HG03432 (cell line): ENCODE results near the gene HRK.

Source experiments
- ATAC-seq: cut with Tn5 transposase; IDR thresholded peaks from one replicate; pipeline ENCODE4 v1.9.1; 2021; ENCODE audit warnings: mild to moderate bottlenecking, moderate library complexity; ENCODE audit not compliant: unreplicated experiment

HRK gene

GRCh38 chr12:116874324-116874995 is 6.8 kb downstream of the HRK start:
- no peak for ATAC-seq

- no peak for ATAC-seq
These were observed 10.9 kb downstream of the HRK start for GRCh38 chr12:116870306-116870705.

DNA sequence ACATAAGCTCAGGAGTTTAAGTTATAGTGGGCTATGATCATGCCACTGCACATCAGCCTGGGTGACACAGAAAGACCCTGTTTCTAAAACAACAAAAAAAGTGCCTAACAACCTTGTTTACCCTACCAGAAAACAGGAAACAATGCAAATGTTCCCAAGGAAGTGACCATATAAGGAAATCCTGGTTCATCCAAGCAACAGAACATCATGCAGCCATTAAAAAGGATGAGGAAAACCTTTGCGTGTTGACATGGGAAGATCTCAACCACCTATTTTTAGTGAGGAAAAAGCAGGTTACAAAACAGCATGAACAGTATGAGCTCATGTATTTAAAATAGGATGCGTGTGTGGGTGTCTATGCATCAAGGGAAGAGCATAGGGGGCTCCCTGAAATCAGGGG is 13.7 kb downstream of the HRK start:
- no peak for ATAC-seq

- no peak for ATAC-seq
These were observed 16.7 kb downstream of the HRK start for GRCh38 chr12:116864371-116865160.

- ATAC-seq, result no peak
These were observed 17.9 kb downstream of the HRK start for GRCh38 chr12:116863275-116863767.

GRCh38 chr12:116862167-116862566 is 19.1 kb downstream of the HRK start:
- no peak for ATAC-seq

DNA sequence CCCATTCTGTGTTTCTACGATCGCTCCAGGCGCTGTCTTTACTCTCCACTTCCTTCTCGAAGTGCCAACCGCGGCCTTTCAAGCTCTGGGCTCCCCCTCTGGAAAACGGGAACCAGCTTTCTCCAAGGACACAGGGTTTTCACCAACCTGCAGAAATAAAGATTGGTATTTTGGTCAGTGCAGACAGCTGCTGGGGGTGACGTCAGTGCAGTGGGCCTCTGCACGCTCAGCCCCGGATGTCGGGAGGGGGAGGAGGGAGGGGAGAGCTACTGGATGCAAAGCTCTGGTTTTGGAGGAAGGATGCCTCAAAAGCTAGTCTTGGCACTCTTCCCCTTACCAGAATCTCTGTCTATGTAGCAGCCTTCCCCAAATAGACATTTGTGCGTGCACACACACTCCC is 19.9 kb downstream of the HRK start:
- peak; percentile 88 for ATAC-seq

DNA sequence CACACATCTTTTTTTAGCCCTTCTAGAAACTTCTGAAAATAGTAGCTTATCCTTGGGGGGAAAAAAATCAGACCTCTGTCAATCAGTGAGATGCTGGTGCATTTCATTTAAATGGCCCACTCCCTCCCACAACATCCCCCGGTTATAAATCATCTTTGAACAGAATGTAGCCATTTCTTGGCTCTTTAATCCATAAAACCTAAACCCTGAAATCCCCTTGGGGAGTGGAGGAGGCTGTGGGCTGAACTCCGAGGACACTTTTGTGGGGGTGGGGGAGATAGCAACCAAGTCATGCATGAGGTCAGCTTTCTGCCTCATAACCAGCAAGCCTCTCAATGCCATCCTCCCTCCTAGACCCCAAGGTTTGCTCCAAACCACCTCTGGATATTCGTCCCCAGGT is 21.0 kb downstream of the HRK start:
- ATAC-seq, result no peak

GRCh38 chr12:116859079-116859478 is 22.2 kb downstream of the HRK start:
- no peak for ATAC-seq

DNA sequence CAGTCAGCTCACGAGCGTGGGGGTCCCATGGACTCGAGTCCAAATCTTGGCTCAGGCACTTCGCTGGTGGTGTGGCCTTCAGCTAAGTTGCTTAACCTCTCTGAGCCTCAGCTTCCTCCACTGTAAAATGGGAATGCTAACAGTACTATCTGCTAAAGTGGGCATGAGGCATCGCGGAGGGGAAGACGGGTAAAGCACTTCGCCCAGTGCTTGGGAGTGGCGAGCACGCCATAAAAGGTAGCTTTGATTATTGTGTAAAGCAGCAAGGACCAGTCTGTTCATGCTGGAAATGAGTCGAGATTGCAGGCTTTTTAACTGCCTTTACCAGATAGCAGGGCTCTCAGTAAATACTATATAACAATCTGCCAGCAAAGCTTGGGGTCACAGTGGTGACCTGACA is 24.5 kb downstream of the HRK start:
- no peak for ATAC-seq

- no peak for ATAC-seq
These were observed 25.3 kb downstream of the HRK start for GRCh38 chr12:116855744-116856470.

DNA sequence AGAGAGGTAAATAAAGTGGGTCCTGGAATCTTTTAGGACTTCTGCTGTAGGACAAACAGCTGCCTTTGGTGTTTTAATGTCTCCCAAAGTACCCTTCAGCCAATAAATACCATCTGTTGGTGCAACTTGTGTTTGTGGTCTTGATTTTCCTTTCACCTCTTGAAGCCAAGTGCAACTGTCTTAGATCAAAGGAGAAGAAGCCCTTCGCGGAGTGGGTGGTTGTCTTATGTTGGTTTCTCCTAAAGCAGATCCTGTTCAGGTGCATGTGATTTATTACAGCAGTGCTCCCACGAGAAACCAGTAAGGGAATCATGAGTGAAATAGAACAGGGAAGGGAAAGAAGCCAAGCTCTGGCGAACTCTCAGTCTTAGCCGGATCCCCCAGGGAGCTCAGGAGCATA is 27.7 kb downstream of the HRK start:
- no peak for ATAC-seq

DNA sequence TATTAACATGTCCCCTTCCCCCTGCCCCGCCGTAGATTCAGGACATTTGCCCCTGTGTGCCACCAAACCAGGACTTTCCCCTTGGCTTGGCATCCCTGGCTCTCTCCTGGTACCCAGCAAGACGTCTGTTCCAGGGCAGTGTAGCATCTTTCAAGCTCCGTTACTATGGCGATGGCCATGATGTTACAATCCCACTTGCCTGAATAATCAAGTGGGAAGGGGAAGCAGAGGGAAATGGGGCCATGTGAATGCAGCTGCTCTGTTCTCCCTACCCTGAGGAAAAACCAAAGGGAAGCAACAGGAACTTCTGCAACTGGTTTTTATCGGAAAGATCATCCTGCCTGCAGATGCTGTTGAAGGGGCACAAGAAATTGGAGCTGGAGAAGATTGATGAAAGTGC is 28.9 kb downstream of the HRK start:
- ATAC-seq, result no peak

- no peak for ATAC-seq
These were observed 32.0 kb downstream of the HRK start for GRCh38 chr12:116849216-116849615.

DNA sequence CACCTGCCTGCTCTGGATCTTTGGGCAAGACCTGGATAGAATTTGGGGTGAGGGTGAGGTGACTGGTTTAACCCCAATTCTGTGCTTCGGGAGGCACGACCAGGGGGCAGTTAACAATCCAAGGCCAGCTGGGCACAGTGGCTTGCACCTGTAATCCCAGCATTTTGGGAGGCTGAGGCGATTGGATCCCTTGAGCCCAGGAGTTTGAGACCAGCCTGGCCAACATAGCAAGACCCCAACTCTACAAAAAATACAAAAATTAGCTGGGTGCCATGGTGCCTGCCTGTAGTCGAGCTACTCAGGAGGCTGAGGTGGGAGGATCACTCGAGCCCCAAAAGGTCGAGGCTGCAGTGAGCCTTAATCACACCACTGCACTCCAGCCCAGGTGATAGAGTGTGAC is 38.2 kb downstream of the HRK start:
- no peak for ATAC-seq

DNA sequence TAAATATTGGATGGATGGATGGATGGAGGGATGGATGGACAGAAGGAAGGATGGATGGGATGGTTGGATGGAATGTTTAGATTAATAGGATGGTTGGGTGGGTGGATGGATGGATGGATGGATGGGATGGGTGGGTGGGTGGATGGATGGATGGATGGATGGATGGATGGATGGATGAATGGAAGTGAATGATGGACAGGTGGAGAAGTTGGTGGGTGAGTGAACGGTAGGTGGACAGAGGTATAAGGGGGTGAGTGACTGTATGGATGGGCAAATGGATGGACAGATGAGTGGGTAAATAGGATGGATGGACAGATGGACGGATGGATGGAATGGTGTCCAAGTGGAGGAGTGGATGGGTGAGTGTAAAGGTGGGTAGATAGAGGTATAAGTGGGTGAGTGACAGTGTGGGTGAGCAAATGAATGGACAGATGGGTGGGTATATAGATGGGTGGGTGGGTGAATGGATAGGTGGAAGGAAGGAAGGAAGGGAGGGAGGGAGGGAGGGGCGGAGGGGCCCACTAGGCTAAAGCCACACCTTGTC is 41.9 kb downstream of the HRK start:
- no peak for ATAC-seq

GRCh38 chr12:116838365-116838764 is 42.9 kb downstream of the HRK start:
- ATAC-seq, result no peak

DNA sequence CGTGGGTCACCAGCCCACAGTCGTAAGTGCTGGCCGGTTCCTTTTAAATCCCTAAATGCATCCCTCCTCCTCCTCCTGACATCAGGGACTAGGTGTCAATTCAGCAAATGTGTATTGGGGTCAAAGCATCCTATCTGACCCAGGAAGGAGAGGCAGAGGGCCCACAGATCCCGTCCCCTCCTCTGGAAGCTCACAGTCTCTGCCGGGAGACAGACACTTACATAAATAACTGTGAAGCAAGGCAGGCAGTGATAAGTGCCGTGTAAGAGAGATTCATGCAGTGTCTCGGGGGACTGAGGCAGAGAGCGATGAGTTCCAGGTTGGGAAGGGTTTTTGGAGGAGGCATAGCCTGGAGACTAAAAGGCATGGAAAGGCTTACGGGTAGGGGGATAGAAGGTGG is 44.1 kb downstream of the HRK start:
- ATAC-seq, result no peak

GRCh38 chr12:116835484-116835883 is 45.8 kb downstream of the HRK start:
- ATAC-seq, result no peak

DNA sequence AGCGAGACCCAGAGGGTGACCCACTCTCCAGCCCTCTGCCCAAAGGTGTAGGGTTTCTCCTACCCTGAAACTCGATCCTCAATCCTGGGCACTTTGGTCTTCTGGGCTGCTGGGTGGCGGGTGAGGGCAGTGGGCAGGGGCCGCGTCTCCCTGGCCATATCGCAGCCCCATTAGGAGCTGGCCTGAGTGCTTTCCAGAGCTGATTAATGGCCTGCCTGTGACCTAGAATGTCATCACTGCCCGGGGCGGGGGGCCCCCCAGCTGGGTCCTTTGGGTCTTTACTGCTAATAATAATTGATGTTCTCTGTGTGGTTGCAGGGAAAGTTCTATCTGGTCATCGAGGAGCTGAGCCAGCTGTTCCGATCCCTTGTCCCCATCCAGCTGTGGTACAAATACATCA is 47.8 kb downstream of the HRK start:
- ATAC-seq, result no peak

DNA sequence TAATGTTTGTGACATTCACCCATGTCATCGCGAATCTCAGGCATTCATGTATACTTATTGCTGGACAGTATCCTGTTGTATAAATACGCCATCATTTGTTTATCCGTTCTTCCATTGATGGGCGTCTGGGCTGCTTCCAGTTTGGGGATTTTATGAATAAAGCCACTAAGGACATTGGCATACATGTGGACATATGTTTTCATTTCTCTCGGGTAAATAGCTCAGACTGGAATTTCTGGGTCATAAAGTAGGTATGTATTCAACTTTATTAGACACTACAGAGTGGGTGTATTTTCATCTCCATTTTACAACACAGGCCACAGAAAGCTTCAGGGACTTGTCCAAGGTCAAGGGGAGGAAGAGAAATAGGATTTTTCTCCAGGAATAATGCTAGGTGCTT is 48.9 kb downstream of the HRK start:
- no peak for ATAC-seq

GRCh38 chr12:116827432-116827831 is 53.8 kb downstream of the HRK start:
- no peak for ATAC-seq
